GM04503 (cell line): ENCODE data around the gene UBC.
A peak's percentile ranks its signal among the peaks of the same experiment; 100 is the strongest.
"Not testable (repeated sequence)": the region's sequence is repeated elsewhere in the genome, so short reads cannot be mapped to it uniquely, and the experiment has no call there.

Experiments used
- DNase-seq: peaks from one replicate; pipeline ENCODE4 v3.0.0-alpha.2; 2012; ENCODE audit warnings: low read depth

Gene UBC

DNA sequence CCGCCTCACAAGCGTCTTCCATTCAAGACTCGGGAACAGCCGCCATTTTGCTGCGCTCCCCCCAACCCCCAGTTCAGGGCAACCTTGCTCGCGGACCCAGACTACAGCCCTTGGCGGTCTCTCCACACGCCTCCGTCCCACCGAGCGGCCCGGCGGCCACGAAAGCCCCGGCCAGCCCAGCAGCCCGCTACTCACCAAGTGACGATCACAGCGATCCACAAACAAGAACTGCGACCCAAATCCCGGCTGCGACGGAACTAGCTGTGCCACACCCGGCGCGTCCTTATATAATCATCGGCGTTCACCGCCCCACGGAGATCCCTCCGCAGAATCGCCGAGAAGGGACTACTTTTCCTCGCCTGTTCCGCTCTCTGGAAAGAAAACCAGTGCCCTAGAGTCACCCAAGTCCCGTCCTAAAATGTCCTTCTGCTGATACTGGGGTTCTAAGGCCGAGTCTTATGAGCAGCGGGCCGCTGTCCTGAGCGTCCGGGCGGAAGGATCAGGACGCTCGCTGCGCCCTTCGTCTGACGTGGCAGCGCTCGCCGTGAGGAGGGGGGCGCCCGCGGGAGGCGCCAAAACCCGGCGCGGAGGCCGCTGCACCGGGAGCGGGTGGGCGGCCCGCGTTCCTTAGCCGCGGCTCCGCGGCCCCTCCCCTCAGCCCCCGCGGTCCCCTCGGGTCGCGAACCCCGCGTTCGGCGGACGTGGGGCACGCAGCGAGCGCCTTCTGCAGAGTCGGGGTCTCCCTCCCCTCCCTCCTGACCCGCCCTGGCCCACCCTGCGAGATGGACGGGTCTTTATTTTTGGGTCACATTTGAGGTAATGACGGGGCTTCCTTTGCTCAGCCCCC is at the start of gene UBC:
TSS of gene UBC (minus strand) at position 259 of the 847 bp plus-strand sequence. CDS start 879 bp downstream, outside the sequence.
- DNase-seq: no peak

DNA sequence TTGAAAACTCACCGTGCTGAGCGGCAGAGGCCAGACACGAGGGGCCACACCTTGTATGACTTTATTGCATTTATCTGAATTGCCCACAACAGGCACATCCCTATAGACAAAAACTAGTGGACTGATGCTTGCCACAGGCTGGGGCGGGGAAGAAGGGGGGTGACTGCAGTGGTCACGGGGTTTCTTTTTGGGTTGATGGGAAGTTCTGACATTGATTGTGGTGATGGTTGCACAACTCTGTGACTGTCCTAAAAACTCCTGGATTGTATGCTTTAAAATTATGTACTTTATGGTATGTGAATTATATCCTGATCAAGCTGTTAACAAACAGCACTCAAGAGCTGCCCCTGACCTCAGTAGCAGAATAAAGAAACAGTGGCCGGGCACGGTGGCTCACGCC is 48.8 kb upstream of the UBC start:
- DNase-seq: no peak

DNA sequence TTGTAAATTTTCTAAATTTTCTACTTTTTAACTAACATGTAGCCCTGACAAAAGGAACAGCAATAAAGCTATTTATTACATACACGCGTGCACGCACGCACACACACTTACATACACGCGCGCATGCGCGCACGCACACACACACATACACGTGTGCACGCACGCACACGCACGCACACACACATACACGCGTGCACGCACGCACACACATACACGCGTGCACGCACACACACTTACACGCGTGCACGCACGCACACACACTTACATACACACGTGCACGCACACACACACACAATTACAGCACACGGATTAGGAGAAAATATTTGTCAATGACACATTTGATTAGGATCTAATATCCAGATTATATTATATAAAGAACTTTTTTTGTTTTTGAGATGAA is 46.6 kb upstream of the UBC start:
- DNase-seq: no peak

DNA sequence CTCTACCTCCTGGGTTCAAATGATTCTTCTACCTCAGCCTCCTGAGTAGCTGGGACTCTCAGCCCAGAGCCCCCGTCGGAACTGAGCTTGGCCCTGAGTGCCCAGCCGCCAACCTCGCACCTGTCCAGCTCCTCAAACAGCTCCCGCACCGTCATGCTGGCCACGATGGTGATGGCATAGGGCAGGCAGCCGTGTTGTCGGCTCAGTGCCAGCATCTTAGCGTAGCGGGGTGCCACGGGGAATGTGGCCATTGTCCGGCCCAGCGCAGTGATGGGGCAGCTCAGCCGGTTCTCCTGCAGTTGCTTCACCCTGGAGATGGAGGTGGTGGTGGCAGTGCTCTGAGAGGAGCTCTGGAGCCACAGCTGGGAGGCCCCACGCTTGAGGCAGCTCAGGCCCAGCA is 42.1 kb upstream of the UBC start:
- no peak for DNase-seq

DNA sequence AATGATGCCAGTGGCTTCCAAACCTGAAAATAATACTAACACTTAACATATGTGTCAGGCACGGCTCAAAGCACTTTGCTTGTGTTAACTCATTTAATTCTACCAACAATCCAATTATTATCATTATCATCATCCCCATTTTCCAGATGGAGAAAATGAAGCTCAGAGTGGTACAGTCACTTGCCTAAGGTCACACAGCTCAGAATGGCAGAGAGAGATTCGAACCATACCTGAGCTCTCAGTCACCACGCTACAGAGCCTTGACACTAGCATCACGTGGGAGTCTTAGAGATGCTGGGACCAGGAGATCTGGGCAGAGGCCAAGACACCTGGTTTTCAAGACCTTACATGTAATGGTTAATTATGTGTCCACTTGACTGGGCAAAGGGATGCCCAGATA is 40.3 kb upstream of the UBC start:
- no peak for DNase-seq

DNA sequence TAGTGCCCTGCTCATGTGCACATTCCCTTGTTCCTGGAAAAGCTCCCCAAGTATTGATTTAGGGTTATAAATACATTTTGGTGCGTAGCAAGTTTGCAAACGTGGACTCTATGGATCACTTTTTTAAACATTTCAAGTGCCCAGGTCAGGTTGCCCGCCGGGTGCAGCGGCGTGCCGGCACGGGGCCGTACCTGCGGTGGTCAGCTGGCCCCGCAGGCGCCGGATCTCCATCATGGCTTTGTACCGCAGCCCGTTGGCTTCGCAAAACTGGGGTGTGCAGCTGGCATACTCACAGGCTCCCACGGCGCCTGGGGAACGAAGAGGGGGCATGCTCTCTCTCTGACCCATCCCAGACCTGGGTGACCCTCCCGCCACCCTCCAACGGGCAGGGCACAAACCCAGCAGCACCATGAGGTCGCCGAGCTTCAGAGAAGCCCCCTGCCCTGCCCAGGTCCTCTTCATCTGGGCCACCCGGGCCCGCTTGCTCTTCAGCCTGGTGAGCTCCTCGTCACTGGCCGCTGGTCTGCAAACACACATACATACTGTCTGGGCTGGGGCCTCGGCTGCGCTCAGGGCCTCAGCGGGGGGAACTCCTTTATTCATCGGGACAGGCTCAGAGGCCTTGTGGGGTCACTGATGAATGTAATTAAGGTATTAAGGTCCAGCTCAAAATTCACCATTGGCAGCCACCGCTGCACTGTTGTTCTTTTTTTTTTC is 39.4 kb upstream of the UBC start:
- no peak for DNase-seq

DNA sequence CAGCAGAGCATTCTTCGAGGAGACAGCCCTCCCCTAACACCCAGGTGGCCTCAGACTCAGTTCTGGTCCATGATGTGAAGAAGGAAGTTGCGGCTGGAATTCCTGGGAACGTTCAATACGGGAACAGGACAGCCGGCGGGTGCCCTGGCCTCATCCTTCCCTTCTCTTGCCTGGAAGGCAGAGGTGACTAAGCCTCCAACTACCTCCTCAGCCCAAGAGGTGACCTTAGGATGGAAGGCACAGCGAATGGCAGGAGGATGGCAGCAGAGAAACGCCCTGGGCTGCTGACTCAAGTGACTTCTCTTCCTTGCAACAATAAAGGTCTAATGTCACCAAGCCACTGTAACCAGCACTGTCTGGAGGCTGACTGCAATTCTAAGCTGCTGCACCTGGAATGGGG is 38.4 kb upstream of the UBC start:
- no peak for DNase-seq

DNA sequence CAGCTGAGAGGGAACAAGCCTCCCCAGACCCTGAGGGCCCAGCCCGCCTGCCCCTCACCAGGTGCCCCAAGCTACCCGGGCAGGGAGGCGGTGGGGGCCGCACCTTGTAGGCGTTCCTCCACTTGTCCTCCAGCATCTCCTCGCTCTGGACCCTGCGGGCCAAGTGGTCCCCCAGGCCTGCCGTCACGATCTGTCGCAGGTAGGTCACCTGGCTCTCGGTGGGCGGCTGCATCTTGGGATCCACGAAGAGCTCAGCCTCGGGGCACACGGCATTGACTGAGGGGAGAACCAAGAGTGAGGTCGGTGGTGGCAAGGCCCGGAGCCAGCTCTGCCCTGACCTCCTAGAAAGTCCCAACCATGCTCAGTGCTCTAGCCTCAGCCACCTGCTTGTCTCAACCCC is 37.8 kb upstream of the UBC start:
- no peak for DNase-seq

DNA sequence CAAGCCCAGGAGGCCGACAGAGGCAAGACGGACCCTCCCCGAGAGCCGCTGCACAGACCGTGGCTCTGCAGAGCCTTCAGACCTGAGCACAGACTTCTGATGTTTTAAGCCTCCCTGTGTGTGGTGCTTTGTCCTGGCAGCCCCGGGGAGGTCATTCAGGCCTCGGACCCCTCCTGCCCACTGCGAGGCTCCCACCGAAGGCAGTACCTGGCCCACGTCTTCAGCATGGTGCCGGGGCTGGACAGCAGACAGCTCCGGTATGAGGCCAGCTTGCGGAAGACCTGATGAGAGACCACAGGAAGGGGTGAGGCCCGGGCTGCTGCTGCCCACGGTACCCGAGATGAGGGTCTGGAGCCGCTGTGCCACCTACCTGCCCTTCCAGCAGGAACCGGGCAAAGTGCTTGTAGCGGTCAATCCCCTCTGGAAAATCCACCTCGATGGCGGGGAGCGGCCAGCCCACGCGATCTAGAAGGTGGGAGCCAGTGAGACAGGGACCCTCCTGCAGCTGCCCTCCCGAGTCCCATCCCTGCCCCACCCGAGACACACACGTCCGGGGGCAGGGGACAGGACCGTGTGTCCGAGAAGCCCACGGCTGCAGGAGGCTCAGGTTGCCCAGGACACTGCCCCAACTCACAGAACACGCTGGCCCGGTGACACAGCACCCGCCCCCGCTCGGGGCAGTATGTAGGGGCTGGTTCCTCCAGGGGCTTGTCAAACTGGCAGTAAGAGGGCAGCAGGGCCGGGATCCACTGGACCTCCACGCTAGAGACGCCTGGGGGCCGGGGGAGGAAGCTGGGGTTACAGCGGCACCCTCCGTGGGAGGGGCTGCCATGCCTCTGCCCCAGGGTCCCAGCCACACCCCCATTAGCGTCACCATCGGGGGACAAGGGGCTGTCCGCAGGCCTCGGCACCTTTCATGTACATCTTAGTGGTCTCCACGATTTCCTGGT is 35.6 kb upstream of the UBC start:
- no peak for DNase-seq

DNA sequence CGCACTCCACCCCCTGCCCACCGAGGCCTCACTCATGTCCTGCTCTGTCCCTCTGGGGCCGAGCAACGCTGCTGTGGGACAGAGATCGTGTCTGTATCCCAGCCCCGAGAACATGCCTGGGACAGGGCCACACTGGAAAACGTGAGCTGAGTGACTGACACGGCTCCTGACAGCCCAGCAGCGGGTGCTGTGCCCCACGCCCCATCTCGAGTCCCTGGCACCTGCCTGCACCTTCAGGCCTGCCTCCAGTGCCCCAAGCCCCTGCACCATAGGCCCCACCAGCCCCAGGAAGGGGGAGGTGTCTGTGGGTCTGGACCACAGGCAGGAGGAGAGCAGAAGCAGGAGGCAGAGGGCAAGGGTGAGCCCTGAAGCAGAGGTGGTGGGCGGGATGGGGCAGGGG is 34.6 kb upstream of the UBC start:
- DNase-seq: no peak

DNA sequence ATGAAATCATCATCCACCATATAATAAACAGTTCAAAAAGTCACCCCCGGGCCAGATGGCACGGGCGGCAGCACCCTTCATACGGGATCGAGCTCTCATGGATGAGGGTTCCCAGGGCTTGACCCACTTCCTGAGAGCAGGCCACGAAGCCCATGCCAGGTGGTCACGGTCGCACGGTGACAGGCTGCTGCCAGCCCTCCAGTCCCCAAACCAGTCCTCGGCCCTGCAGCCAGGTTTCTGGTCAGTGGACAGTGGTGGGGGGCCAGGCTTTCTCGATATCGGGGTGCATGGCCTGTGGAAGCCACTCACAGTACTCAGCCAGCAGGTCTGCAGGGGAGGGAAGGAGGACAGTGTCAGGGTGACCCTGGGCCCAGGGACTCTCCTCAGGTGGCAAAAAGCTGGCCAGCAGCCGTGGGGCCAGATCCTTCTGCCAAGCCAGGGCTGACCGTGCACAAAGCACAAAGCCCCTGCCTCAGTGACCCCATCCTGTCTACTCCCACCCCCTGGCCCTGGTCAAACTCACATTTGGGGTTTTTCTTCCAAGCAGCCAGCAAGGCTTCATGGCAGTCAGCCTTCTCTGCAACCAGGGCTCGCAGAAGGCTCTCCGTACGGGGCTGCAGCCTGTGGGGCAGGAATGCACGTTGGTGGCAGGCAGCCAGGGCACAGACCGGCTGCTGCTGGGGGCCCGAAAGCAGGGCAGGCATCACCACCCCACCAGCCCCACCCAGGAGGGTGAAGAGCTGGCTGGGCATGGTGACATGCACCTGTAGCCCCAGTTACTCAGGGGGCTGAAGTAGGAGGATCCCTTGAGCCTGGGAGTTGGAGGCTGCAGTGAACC is 33.3 kb upstream of the UBC start:
- no peak for DNase-seq

DNA sequence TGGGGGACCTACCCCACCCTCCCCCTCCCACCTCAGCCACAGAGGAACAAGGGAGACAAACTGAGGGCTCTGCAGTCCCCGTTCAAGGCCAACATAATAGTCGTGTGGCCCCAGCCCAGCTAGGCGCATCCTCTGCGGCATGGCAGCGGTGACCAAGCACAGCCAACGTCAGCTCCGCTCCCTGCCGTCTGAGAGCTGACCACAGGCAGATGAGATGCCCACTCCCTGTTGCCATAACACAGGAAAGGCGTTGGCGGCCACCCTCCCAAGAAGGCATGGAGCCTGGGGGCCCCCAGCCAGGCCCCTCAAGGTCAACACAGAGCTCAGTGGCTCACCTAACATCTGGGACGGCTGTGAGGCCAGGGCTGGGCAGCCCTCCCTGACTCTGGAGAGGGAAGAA is 32.6 kb upstream of the UBC start:
- no peak for DNase-seq

DNA sequence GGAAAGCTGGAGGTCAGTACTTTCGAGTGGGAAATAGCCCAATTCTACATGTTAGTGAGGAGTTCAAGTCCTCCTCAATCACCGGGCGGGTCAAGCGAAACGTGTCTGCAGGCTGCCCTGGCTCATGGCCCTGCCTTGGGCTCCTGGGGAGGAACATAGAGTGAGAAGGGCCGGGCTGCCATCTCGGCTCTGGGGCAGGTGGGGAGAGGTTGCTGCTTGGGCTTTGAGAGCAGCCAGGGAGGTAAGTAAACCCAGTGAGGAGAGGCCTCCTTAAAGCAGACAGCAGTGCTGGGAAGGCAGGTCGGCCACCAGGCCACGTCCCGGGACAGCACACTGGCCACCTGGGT is 32.0 kb upstream of the UBC start:
- DNase-seq: no peak

DNA sequence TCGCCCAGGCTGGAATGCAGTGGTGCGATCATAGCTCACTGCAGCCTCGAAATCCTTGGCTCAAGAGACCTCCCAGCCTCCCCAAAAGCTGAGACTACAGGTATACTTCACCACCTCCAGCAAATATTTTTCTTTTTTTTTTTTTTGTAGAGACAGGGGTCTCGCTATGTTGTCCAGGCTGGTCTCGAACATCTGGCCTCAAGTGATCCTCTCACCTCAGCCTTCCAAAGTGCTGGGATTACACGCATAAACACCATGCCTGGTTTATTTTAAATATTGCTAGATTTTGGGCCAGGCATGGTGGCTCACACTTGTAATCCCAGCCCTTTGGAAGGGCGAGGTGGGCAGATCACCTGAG is 26.7 kb upstream of the UBC start:
- no peak for DNase-seq

DNA sequence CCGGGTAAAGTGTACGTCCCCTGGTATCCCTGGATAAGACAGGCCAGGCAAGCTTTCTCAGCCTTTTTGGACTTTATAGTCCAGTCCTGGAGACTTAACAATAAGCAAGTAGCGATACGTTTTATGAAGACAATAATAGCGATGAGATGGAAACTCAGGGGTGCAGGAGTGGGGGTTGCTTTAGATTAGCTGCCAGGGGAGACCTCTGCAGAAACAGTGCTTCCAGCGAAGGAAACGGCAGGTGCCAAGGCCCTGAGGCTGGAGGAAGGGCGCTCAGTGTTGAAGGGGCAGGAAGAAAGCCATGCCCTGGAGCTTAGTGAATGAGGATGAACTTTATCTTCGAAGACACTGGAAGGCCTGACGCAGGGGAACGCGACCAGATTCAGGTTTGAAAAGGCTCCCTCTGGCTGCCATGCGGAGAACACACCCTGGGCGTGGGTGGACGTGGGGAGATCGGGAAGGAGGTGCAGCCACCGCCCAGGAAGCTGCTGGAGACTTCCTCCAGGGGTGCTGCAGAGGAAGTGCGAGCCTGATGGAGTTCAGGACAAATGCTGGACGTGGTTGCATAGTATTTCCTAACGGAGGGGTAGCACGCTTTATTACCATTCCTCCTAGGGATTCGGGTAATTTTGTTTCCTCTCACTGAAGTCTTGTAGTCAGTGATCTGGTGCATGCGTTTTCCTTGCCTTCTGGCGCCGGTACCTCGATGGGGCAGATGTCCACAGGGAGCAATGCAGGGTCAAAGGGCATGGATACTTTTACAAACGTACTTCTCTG is 26.1 kb upstream of the UBC start:
- DNase-seq: peak; percentile 56

DNA sequence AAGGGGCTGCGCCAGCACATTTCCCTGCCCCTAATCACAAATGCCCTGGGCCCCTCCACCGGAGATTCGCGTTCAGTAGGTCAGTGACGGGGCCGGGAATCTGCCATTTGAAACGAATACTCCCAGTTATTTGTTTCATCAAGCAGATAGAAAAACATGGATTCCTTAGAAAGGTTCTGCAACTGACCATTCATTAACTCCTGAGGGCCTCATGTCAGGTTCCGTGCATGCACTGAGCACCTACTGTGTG is 25.6 kb upstream of the UBC start:
- DNase-seq: no peak

DNA sequence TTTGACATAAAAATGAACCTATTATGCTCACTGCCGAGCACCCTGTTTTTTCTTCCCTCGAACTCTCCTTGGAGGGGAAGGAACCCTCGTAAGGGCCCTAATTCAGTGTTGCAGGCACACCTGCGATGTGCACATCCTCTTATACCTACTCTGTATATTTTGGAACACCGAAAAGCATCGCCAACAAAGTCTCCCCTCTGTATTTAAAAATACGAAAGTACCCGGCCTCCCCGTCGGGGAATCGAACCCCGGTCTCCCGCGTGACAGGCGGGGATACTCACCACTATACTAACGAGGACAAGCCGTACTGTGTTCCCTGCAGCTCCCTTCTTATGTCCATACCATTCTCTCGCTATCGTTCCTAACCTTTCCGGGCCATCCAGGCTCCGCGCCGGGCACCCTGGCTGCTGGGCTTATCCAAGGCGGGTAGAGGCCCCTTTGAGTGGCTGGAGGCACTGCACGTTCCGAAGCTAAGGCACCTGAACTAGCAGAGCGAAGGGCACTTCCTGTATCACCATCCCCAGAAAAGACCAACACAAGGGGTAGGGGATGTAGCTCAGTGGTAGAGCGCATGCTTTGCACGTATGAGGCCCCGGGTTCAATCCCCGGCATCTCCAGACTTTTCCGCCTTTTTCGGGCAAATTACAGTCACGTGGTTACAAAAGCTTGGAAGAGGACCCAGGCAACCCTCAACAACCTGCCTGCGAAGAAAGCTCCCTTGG is 25.1 kb upstream of the UBC start:
- peak; percentile 87 for DNase-seq

DNA sequence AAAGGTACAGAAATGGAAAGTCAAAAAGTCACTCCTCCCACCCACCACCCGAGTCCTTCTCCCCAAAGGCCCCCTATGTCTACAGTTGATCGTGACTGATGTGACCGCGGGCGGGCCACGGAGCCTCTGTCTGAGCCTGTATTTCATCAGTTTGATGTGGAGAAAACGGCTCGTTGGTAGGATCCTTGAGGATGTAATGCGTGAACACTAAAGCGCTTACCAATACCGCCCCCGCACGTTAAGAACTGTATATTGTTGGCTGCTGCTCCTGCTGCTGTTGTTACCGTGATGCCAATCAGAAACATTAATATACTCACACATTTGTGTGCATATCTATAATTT is 24.6 kb upstream of the UBC start:
- no peak for DNase-seq

DNA sequence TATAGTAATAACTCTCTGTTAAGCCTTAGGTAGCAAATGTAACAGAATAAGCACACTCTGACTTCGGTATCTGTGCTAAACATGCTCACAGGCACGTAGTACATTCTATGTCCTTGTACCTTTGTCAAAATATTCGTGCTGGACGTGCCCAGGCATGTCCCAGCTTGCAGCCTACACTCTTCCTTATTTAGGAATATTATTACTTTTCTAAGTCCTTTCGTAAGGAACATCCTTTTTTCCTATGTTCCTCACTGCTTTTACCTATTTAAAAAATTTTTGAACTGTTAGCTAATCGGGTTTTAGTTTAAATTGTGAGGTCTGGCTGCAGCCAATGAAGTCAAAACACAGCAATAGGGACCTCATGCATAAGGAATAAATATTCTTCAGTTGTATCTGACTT is 24.1 kb upstream of the UBC start:
- DNase-seq: no peak

DNA sequence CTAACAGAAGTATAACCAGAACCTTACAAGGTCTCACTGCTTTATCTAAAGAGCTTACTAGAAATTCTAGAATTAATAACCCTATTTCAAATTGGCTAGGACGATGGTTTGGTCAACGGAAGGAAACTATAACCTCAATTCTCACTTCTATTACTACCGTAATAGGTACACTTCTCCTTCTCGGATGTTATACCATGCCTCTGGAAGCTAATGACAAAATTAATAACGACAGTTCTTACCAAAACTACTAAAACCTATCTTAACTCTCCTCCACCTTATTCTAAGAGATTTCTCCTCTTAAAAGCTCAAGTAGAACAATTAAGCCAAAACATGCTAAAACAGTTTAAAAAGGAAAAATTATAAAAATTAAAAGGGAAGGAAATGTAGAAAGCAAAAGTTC is 23.7 kb upstream of the UBC start:
- no peak for DNase-seq

DNA sequence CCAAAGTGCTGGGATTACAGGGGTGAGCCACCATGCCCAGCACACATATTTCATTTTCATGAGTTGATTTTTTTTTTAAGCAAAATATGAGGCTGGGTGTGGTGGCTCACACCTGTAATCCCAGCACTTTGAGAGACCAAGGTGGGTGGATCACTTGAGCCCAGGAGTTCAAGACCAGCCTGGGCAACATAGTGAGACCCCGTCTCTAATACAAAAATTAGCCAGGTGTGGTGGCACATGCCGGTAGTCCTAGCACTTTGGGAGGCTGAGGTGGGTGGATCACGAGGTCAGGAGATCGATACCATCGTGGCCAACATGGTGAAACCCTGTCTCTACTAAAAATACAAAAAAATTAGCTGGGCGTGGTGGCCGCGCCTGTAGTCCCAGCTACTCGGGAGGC is 17.1 kb upstream of the UBC start:
- not testable (repeated sequence) for DNase-seq
